HG03066 (cell line): Measurements from ENCODE around the gene CCDC150.
"Not testable (repeated sequence)": the region's sequence is repeated elsewhere in the genome, so short reads cannot be mapped to it uniquely, and the experiment has no call there.

ENCODE experiments used
- ATAC-seq: cut with Tn5 transposase; IDR thresholded peaks from one replicate; pipeline ENCODE4 v1.9.1; 2021; ENCODE audit warnings: low read depth; ENCODE audit not compliant: unreplicated experiment

The CCDC150 gene

GRCh38 chr2:196639180-196640030 is at the start of gene CCDC150:
TSS of gene CCDC150 (plus strand) at chr2:196639715. CDS start at chr2:196639767, 52 bp downstream.
- ATAC-seq: peak; percentile 99

- no peak for ATAC-seq
These were observed 49.2 kb upstream of the CCDC150 start for GRCh38 chr2:196590286-196590685.

- no peak for ATAC-seq
These were observed 48.5 kb upstream of the CCDC150 start for GRCh38 chr2:196591004-196591403.

- ATAC-seq: no peak
These were observed 47.9 kb upstream of the CCDC150 start for GRCh38 chr2:196591621-196592022.

GRCh38 chr2:196592331-196592910 is 47.1 kb upstream of the CCDC150 start:
- peak; percentile 9 for ATAC-seq

GRCh38 chr2:196592911-196593881 is 46.3 kb upstream of the CCDC150 start, which contains the start of gene HECW2:
TSS of gene HECW2 (minus strand) at chr2:196593554.
- ATAC-seq: peak; percentile 64

GRCh38 chr2:196594158-196594557 is 45.4 kb upstream of the CCDC150 start:
- ATAC-seq: no peak

- no peak for ATAC-seq
These were observed 42.0 kb upstream of the CCDC150 start for GRCh38 chr2:196597531-196597930.

GRCh38 chr2:196598412-196598811 is 41.1 kb upstream of the CCDC150 start:
- no peak for ATAC-seq

GRCh38 chr2:196598846-196599245 is 40.7 kb upstream of the CCDC150 start:
- ATAC-seq: no peak

- no peak for ATAC-seq
These were observed 37.8 kb upstream of the CCDC150 start for GRCh38 chr2:196601430-196602306.

- no peak for ATAC-seq
These were observed 35.3 kb upstream of the CCDC150 start for GRCh38 chr2:196604196-196604595.

GRCh38 chr2:196606516-196606915 is 33.0 kb upstream of the CCDC150 start:
- ATAC-seq: no peak

GRCh38 chr2:196607073-196607472 is 32.4 kb upstream of the CCDC150 start:
- ATAC-seq: no peak

- ATAC-seq: not testable (repeated sequence)
These were observed 31.6 kb upstream of the CCDC150 start for GRCh38 chr2:196607896-196608295.

- ATAC-seq: no peak
These were observed 29.7 kb upstream of the CCDC150 start for GRCh38 chr2:196609806-196610205.

- no peak for ATAC-seq
These were observed 28.7 kb upstream of the CCDC150 start for GRCh38 chr2:196610796-196611195.

GRCh38 chr2:196613302-196613701 is 26.2 kb upstream of the CCDC150 start:
- ATAC-seq: no peak

GRCh38 chr2:196617430-196617829 is 22.1 kb upstream of the CCDC150 start:
- ATAC-seq: no peak

- ATAC-seq: no peak
These were observed 20.9 kb upstream of the CCDC150 start for GRCh38 chr2:196618661-196619060.
